VCaP (cell line): Measurements from ENCODE around the gene PLD1.
"Not testable (repeated sequence)": the region's sequence is repeated elsewhere in the genome, so short reads cannot be mapped to it uniquely, and the experiment has no call there.

Experiments used
- H3K27ac ChIP-seq: fragments of 450-650 bp; 2 replicates; pipeline ENCODE4 v1.5.1; 2017
- TF ChIP-seq, protein P1 (sequence below): fragments of 450-650 bp; conservative IDR thresholded peaks from 2 replicates; pipeline ENCODE4 v1.5.1; 2017; ENCODE audit warnings: mild to moderate bottlenecking, moderate library complexity

PLD1 gene

DNA sequence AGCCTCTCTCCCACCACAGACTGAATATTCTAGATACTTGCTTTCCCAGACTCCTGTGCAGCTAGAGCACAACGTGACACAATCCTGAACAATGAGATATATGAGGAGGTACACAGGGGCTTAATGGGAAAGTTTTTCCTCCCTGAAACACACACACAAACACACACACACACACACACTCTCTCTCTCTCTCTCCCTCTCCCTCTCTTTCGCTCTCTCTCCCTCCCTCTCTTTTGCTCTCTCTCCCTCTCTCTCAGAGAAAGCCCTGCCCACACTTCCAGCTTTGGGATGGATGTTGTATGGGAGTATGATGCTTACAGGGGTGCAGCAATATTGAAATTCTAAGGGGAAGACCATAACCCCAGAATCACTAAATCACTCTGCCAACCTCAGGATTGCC lies 110.1 kb downstream of the PLD1 start:
- TF ChIP-seq, protein P1, sequence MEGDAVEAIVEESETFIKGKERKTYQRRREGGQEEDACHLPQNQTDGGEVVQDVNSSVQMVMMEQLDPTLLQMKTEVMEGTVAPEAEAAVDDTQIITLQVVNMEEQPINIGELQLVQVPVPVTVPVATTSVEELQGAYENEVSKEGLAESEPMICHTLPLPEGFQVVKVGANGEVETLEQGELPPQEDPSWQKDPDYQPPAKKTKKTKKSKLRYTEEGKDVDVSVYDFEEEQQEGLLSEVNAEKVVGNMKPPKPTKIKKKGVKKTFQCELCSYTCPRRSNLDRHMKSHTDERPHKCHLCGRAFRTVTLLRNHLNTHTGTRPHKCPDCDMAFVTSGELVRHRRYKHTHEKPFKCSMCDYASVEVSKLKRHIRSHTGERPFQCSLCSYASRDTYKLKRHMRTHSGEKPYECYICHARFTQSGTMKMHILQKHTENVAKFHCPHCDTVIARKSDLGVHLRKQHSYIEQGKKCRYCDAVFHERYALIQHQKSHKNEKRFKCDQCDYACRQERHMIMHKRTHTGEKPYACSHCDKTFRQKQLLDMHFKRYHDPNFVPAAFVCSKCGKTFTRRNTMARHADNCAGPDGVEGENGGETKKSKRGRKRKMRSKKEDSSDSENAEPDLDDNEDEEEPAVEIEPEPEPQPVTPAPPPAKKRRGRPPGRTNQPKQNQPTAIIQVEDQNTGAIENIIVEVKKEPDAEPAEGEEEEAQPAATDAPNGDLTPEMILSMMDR: no peak

DNA sequence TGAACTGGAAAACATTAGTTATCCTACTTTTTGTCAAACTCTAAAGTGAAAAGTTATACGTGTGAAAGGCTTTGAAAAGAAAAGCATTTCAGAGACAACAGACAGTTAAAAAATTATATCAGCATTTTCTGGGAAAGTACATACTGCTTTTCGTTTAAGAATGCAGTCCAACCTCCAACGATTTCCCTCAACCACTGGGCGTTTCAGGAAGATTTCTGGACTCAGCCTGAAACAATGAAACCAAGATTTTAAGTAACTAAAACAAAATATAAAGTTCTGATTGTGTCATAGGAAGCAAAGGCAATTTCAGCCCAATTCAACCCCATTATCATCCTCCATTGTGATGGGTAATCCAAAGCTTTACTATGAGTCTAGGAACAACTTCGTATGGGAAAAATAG lies 110.7 kb downstream of the PLD1 start:
- H3K27ac ChIP-seq: no peak overlapping the region
- TF ChIP-seq, protein P1: no peak

More for the DNA sequence above, 110.1 kb downstream of the PLD1 start:
- no peak overlapping the region for H3K27ac ChIP-seq

DNA sequence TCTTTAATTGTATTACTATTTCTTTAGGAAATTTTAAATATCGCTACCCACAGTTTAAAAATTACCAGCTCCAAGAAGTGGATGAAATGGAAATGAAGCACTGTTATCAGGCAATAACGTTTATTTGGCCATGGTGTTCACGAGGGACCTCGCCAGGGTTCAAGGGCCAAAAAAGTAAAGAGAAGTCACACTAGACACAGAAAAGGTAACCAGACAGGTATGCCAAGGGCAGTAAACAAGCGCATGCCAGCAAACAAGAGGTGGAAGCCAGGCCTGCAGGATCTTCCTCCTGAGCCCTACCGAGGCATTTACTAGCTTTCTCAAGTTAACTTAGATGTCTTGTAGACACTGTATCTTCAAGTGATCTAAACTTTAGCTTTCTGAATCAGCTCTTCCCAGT lies 113.5 kb downstream of the PLD1 start:
- H3K27ac ChIP-seq: no peak overlapping the region
- TF ChIP-seq, protein P1: no peak

DNA sequence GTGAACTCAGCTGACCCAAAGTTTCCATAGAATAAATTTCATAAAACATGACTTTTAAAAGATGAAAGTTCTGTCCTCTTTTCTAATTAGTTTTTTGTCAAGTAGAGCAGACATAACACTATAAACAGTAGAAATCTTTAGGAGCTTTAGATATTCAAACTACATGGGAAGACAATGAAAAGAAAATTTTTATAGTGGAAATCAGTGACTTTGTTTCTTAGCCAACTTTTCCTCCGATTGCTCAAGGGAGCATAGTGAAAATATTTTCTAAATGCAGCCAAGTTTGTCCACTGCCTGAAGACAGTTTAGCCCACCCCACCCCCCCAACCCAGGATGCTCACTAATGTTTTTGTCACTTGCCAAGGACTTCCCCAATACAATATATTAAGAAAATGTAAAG lies 114.9 kb downstream of the PLD1 start:
- TF ChIP-seq, protein P1: no peak
- no peak overlapping the region for H3K27ac ChIP-seq

DNA sequence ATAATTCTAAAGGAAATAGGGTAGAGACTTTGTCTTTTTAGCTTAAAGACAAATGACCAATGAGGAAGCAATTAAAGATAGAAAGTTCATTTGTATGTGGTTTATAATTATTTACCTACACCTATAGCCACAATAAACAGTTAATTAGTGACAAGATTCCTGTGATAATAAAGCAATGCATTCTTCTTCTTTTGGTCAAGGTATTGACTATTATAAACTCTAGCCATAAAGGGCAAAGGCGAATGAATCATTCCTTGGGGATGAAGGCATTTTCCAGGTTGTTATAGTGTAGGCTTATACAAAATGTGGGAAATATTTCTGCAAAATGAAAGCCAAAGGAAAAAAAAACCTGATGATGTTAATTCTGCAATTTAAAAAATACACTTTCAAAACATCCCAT lies 115.4 kb downstream of the PLD1 start:
- no peak overlapping the region for H3K27ac ChIP-seq

DNA sequence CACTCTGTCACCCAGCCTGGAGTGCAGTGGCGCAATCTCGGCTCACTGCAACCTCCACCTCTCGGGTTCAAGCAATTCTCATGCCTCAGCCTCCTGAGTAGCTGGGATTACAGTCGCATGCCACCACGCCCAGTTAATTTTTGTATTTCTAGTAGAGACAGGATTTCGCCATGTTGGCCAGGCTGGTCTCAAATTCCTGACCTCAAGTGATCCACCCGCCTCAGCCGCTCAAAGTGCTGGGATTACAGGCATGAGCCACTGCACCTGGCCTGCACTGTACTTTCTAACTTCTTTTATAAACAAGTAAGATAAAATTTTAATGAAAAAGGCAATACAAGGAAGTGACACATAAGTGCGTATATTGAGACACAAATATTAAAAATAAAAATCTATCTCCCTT lies 117.7 kb downstream of the PLD1 start:
- not testable (repeated sequence) for H3K27ac ChIP-seq

More for the DNA sequence above, 115.4 kb downstream of the PLD1 start:
- TF ChIP-seq, protein P1: no peak

DNA sequence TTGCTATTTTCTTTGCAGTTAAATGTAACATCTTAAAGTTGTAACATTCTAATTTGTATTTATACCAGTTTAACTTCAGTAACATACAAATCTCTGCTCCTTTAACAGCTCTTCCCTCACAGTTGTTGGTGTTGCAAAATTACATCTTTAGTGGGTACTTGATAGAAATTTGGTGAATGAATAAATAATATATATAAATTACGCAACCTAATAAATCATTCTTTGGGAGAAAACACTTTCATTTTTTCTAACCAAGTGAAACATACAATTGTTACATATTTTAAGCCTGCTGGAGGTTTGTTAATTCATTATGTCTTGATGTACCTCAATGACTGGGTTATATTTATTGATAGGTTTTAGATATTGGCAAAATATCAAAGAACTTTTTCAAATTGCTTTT lies 118.8 kb downstream of the PLD1 start:
- H3K27ac ChIP-seq: no peak overlapping the region
- TF ChIP-seq, protein P1: no peak

DNA sequence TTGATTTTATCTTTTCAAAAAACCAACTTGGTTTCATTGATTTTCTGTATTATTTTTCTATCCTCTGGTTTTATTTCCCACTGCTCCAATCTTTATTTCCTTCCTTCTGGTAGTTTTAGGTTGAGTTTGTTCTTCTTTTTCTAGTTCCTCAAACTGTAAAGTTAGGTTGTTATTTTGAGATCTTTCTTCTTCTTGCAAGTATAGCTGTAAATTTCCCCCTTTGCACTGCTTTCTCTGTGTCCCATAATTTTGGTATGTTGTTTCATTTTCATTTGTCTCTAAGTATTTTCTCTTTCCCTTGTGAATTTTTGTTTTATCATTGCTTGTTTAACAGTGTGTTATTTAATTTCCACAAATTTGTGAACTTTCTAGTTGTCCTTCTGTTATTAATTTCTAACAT lies 120.0 kb downstream of the PLD1 start:
- no peak overlapping the region for H3K27ac ChIP-seq
- TF ChIP-seq, protein P1: no peak
